Spleen (tissue), 11 donors: Measurements from ENCODE around the gene TGM3. TPM values are rescaled to one million over a fixed set of nuclear protein-coding genes. Genes with fewer than 3 reads are reported as not detected.

Experiments used
- DNase-seq: peaks from one replicate; pipeline ENCODE4 v3.0.0-alpha.2; 2020
- H3K27ac ChIP-seq, 8 donors: fragments of 200-600 bp; sonication (generic) in 7 of 8; 1 replicate in 4 of 8; 2 replicates in 4 of 8; pipeline versions ENCODE4 v1.5.0 to v1.8.0; 2016 to 2021; ENCODE audit warnings: inconsistent platforms in 4 of 8, mild to moderate bottlenecking in 4 of 8, moderate library complexity in 1 of 8
- H3K27me3 ChIP-seq, 7 donors: fragments of 200-600 bp; sonication (generic) in 6 of 7; replicated peaks in 1 of 7; 1 replicate in 4 of 7; 2 replicates in 3 of 7; pipeline versions ENCODE4 v1.5.0 to v1.8.0; 2016 to 2021; ENCODE audit warnings: inconsistent platforms in 3 of 7, mild to moderate bottlenecking in 1 of 7
- H3K36me3 ChIP-seq, 6 donors: fragments of 200-600 bp; sonication (generic) in 5 of 6; 1 replicate in 4 of 6; 2 replicates in 2 of 6; pipeline versions ENCODE4 v1.5.0 to v1.8.0; 2016 to 2021; ENCODE audit warnings: inconsistent platforms in 2 of 6
- H3K4me1 ChIP-seq, 6 donors: fragments of 200-600 bp; sonication (generic) in 5 of 6; 1 replicate in 3 of 6; 2 replicates in 3 of 6; pipeline versions ENCODE4 v1.5.0 to v1.8.0; 2016 to 2021; ENCODE audit warnings: inconsistent platforms in 3 of 6
- H3K4me3 ChIP-seq, 8 donors: fragments of 200-600 bp; sonication (generic) in 7 of 8; 1 replicate in 4 of 8; 2 replicates in 4 of 8; pipeline versions ENCODE4 v1.5.0 to v1.8.0; 2016 to 2021; ENCODE audit warnings: inconsistent platforms in 4 of 8, mild to moderate bottlenecking in 4 of 8, moderate library complexity in 2 of 8
- H3K9me3 ChIP-seq, 8 donors: fragments of 200-600 bp; sonication (generic) in 7 of 8; 1 replicate in 4 of 8; 2 replicates in 4 of 8; pipeline versions ENCODE4 v1.5.0 to v1.8.0; 2016 to 2021; ENCODE audit warnings: inconsistent platforms in 4 of 8
- CTCF ChIP-seq, 11 experiments: fragments of 200-600 bp in 7 of 11; fragments of 450-650 bp in 4 of 11; sonication (generic) in 4 of 11; IDR thresholded peaks in 8 of 11; conservative IDR thresholded peaks in 3 of 11; 1 replicate in 7 of 11; 2 replicates in 4 of 11; pipeline versions ENCODE4 v1.4.0 to v1.8.0; 2016 to 2021; ENCODE audit warnings: antibody characterized with exemption in 11 of 11, inconsistent platforms in 4 of 11, mild to moderate bottlenecking in 1 of 11
- POLR2A ChIP-seq, 3 donors: fragments of 450-650 bp; IDR thresholded peaks; one replicate each; pipeline ENCODE4 v1.5.1; 2017; ENCODE audit warnings: antibody characterized with exemption in 3 of 3, mild to moderate bottlenecking in 1 of 3
- POLR2AphosphoS5 ChIP-seq, 3 donors: sonication (generic); formaldehyde crosslinking; IDR thresholded peaks; one replicate each; pipeline ENCODE4 v1.5.1; 2017; ENCODE audit warnings: antibody characterized with exemption in 3 of 3
- WGBS, 5 donors: extraction: QIAGEN DNeasy Blood & Tissue Kit in 3 of 5; methylation state at CpG; one replicate each; pipeline versions ENCODE4 v1.1.5 to v1.1.7; 2013 to 2018; 5-methylcytosine and 5-hydroxymethylcytosine counted together
- intact Hi-C: fragments of 100-400 bp; cut with DNase I; formaldehyde crosslinking; loops from one replicate; pipeline ENCODE4 v1.15.0; 2023; ENCODE audit warnings: low total_unique reads
- polyA plus RNA-seq, 3 donors: library from polyadenylated mRNA; stranded (reverse); fragments of 200-250 nt; gene quantifications; one replicate each; pipeline ENCODE4 v1.2.1, GENCODE V29; 2013
- total RNA-seq, 7 donors: library from RNA; depleted of rRNA in 3 of 7; stranded (reverse); fragments of >200 nt in 3 of 7; fragmentation: NEBNext Ultra II Directional in 4 of 7; extraction: Animal tissue kit (Norgen Biotek cat#: 25700) in 4 of 7; gene quantifications; one replicate each; pipeline versions ENCODE4 v1.1.0 to v1.2.1, GENCODE V29; 2016 to 2021
- donor health status: healthy with polysubstance abuse.
- donor health status: DM: no; HTN: no; CAD: no; lungs with moderate emphysema.
- donor health status: DM: no; HTN: no; CAD: no.
- donor health status: Bipolar disorder and iron deficiency.
- donor health status: healthy.
- donor health status: DM: no; HTN: no; CAD: no.
- donor health status: DM: yes; HTN: yes; CAD: no.

Gene TGM3
- total and polyA plus RNA-seq, 10 donors, result 0.09 to 0.64 (median 0.43) TPM; not detected in 3

- no peaks in the 10 kb centered on the region for H3K36me3 ChIP-seq
- WGBS, 5 donors, result 79 to 88% (median 86%) methylated on average over 5 of the region's 5 CpGs
These were observed 54.8 kb downstream of the TGM3 start for GRCh38 chr20:2350606-2351005.

GRCh38 chr20:2353231-2353630 lies 57.4 kb downstream of the TGM3 start:
- intact Hi-C loops, result no loop called here
- H3K36me3 ChIP-seq, result no peaks in the 10 kb centered on the region
- TF ChIP-seq POLR2AphosphoS5 (IDR thresholded peaks at IDR 0.05) (no peak), POLR2A (IDR thresholded peaks at IDR 0.05) (no peak), CTCF (IDR thresholded peaks at IDR 0.05 in 8 of 11, conservative IDR thresholded peaks at IDR 0.05 in 3 of 11) (no peak)
- WGBS, 5 donors, result 69 to 77% (median 73%) methylated on average over 3 of the region's 3 CpGs
- H3K27ac ChIP-seq, result no peak overlapping the region
- H3K4me3 ChIP-seq, result no peak overlapping the region
- H3K27me3 ChIP-seq, result peaks cover 0 to 17% (median 0%) of the 10 kb centered on the region in 7 donors
- peaks cover 0 to 2% (median 0%) of the 10 kb centered on the region in 6 donors for H3K4me1 ChIP-seq
- no peak for DNase-seq
- H3K9me3 ChIP-seq, result no peaks in the 10 kb centered on the region

More at GRCh38 chr20:2350606-2351005, 54.8 kb downstream of the TGM3 start:
- no peak for TF ChIP-seq POLR2A (IDR thresholded peaks at IDR 0.05)
- no peak for TF ChIP-seq CTCF (IDR thresholded peaks at IDR 0.05 in 8 of 11, conservative IDR thresholded peaks at IDR 0.05 in 3 of 11)
- no peak for TF ChIP-seq POLR2AphosphoS5 (IDR thresholded peaks at IDR 0.05)
- intact Hi-C loops, result no loop called here
- peaks cover 0 to 29% (median 0%) of the 10 kb centered on the region in 7 donors for H3K27me3 ChIP-seq
- no peak for DNase-seq
- H3K4me3 ChIP-seq, result no peak overlapping the region
- H3K27ac ChIP-seq, result no peak overlapping the region
- H3K4me1 ChIP-seq, result peaks cover 0 to 6% (median 1%) of the 10 kb centered on the region in 6 donors
- H3K9me3 ChIP-seq, result peaks cover 0 to 7% (median 2%) of the 10 kb centered on the region in 8 donors

- no peak overlapping the region for H3K27ac ChIP-seq
- no peak overlapping the region for H3K4me3 ChIP-seq
- peaks cover 0 to 2% (median 0%) of the 10 kb centered on the region in 7 donors for H3K27me3 ChIP-seq
- intact Hi-C loops, result no loop called here
- DNase-seq, result no peak
- H3K36me3 ChIP-seq, result no peaks in the 10 kb centered on the region
- WGBS, 5 donors, result 54 to 85% (median 57%) methylated on average over 2 of the region's 2 CpGs
- H3K4me1 ChIP-seq, result no peaks in the 10 kb centered on the region
- H3K9me3 ChIP-seq, result peaks cover 0 to 28% (median 22%) of the 10 kb centered on the region in 8 donors
- TF ChIP-seq CTCF (IDR thresholded peaks at IDR 0.05 in 8 of 11, conservative IDR thresholded peaks at IDR 0.05 in 3 of 11) (no peak), POLR2AphosphoS5 (IDR thresholded peaks at IDR 0.05) (no peak), POLR2A (IDR thresholded peaks at IDR 0.05) (no peak)
These were observed 61.3 kb downstream of the TGM3 start for GRCh38 chr20:2357114-2357513.

GRCh38 chr20:2358006-2358405 lies 62.2 kb downstream of the TGM3 start:
- WGBS, 5 donors, result 83 to 91% (median 91%) methylated on average over 3 of the region's 3 CpGs
- TF ChIP-seq CTCF (IDR thresholded peaks at IDR 0.05 in 8 of 11, conservative IDR thresholded peaks at IDR 0.05 in 3 of 11) (no peak), POLR2AphosphoS5 (IDR thresholded peaks at IDR 0.05) (no peak), POLR2A (IDR thresholded peaks at IDR 0.05) (no peak)

More at GRCh38 chr20:2358006-2358405, 62.2 kb downstream of the TGM3 start:
- Histone ChIP-seq H3K4me3 (no peak overlapping the region), H3K27ac (no peak overlapping the region), H3K9me3 (peaks cover 0 to 31% (median 25%) of the 10 kb centered on the region in 8 donors), H3K36me3 (no peaks in the 10 kb centered on the region), H3K27me3 (peaks cover 0 to 10% (median 0%) of the 10 kb centered on the region in 7 donors), H3K4me1 (no peaks in the 10 kb centered on the region)
- DNase-seq, result no peak
- intact Hi-C loops, result no loop called here
